ENCODE results near the gene HHIPL2. TPM values are rescaled to one million over a fixed set of nuclear protein-coding genes. Genes with fewer than 3 reads are reported as not detected.
"Not testable (repeated sequence)": the region's sequence is repeated elsewhere in the genome, so short reads cannot be mapped to it uniquely, and the experiment has no call there.

Gene HHIPL2
- total RNA-seq, 2 donors from 2014 or later = 0.32 to 0.56 TPM

DNA sequence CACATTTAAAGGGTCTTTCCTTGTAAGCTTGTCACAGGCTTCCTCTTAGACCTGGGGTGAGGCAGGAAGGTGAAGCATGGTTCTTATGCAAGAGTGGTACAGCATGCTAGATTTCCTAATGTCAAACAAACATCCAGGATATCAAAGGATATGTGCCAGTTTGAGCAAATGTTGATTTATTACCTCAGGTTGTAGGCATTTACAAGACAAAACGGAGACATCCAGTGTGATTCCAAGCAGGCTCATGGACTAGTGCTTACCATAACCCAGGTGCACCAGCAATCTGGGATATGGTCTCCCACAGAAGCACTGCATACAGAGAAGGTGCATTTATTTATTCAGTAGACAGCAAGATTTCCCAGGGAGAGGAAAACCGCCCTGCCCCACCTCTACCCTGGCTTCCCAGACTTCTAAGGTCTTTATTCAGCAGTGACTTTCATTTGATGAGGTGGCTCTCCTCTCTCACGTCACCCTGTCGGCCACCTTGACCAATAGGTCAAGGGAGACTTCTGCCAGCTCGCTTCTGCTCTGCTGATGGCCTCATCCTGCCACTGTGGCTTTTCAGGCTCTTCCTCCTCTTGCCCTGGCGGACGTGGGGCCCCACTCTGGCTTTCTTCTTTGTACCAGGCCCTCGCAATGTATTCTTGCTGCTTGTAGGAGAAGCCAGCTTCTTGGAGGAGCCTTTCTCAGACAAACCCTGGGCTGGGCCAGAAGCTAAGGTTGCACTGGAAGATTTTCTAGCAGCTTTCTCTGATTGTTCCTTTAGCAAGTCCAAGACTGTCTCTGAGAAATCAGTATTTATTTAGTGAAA lies 25.6 kb downstream of the HHIPL2 start:
- no peaks in the 10 kb centered on the region for H3K4me1 Mint-ChIP-seq
- no peak overlapping the region for H3K27ac Mint-ChIP-seq
- H3K27me3 Mint-ChIP-seq = peaks cover 5% of the 10 kb centered on the region
- no peaks in the 10 kb centered on the region for H3K36me3 Mint-ChIP-seq (ENCODE audit: low read depth)
- no peaks in the 10 kb centered on the region for H3K9me3 Mint-ChIP-seq
- no peak for ATAC-seq (replicated peaks)
- H3K4me3 Mint-ChIP-seq = no peak overlapping the region

DNA sequence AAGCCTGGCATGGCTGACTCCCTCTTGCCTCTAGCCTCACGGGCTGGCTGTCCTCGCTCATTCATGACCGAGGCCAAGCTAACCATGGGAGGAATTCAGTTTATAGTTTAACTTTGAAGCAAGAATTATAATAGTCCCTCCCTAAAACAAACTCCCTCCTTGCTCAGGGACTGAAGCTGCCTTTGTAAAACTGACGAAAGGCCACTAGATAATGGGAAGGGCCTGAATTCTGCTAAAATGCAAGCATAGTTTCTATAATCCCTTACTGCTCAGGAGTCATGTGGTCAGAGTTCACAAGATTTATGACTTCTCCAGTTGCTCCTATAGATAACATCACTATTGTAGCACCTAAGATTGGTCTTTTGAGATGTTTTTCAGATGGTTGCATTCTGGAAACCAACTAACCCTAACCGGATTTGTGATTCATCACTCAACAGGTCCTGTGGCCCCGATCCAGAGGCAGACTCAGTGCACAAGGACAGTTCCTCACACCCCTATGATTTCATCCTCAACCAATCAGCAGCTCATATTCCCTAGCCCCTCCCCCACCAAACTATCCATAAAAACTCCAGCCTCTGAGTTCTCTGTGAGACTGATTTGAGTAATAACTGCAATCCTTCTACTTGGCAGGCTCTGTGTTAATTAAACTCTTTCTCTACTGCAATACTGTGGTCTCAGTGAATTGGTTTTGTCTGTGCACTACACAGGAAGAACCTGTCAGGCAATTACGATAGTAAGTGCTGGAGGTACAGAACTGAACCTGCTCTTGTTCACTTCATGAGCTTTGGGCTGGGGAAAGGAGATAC lies 26.4 kb downstream of the HHIPL2 start:
- Mint-ChIP-seq H3K9me3 (no peaks in the 10 kb centered on the region), H3K4me3 (no peak overlapping the region), H3K4me1 (no peaks in the 10 kb centered on the region), H3K36me3 (ENCODE audit: low read depth) (no peaks in the 10 kb centered on the region), H3K27ac (no peak overlapping the region), H3K27me3 (peaks cover 3% of the 10 kb centered on the region)
- no peak for ATAC-seq (replicated peaks)

DNA sequence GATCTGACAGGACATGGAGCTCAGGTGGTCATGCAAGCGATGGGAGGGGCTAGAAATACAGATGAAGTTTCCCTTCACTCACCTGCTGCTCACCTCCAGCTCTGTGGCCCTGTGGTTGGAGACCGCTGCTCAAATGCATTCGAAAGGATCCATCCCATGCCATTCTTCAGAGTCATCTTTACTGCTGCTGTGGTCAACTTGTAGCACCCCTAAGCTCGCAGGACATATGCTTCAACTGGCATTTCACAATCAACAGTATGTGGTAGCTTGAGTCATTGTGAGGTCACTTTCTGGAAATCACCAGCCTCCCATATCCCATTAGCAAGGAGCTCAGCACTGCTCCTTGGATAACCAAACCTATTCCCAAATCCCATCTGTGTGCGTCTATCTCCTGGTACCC lies 58.4 kb downstream of the HHIPL2 start:
- ATAC-seq (replicated peaks); H3K4me3 Mint-ChIP-seq; H3K36me3 Mint-ChIP-seq (ENCODE audit: low read depth); H3K4me1 Mint-ChIP-seq; H3K9me3 Mint-ChIP-seq; H3K27me3 Mint-ChIP-seq; H3K27ac Mint-ChIP-seq: not testable (repeated sequence)

- H3K36me3 Mint-ChIP-seq (ENCODE audit: low read depth); H3K9me3 Mint-ChIP-seq; H3K4me3 Mint-ChIP-seq; ATAC-seq (replicated peaks); H3K27ac Mint-ChIP-seq; H3K27me3 Mint-ChIP-seq; H3K4me1 Mint-ChIP-seq: not testable (repeated sequence)
Measured at GRCh38 chr1:222487774-222488173, 60.1 kb downstream of the HHIPL2 start.

DNA sequence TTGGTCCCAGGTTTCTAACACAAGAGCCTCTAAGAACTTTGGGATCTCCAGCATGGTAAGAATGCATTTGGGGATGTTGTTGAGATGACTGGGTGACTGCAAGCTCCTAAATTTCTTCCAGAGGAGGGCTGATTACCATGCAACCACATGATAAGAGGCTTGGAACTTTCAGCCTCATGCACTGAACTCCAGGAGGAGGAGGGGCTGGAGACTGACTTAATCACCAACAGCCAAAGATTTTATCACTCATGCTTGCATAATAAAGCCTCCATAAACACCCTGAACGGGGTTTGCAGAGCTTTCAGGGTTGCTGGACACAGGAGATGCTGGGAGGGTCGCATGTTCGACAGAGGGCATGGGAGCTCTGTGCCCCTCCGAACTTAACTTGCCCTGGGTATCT lies 63.9 kb downstream of the HHIPL2 start:
- not testable (repeated sequence) for ATAC-seq (replicated peaks); H3K27ac Mint-ChIP-seq; H3K4me1 Mint-ChIP-seq; H3K36me3 Mint-ChIP-seq (ENCODE audit: low read depth); H3K27me3 Mint-ChIP-seq; H3K4me3 Mint-ChIP-seq; H3K9me3 Mint-ChIP-seq

DNA sequence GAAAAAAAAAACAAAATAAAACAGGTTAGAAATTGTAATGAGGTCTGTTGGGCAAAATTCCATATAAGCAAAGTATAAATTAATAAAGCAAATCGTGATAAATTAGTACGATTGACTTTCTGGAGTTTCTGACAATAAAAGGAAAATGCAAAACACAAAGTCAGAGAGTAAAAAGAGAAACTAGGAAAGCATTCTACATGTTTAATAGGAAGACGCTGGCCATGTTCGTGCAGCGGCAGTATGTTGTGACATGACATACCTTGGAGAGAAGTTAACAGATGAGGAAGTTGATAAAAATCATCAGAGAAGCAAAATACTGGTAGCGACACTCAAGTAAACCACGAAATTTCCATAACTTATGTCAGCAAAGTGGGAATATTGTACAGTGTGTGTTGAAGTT lies 68.3 kb downstream of the HHIPL2 start:
- H3K4me1 Mint-ChIP-seq; H3K27ac Mint-ChIP-seq; ATAC-seq (replicated peaks); H3K9me3 Mint-ChIP-seq; H3K27me3 Mint-ChIP-seq; H3K4me3 Mint-ChIP-seq; H3K36me3 Mint-ChIP-seq (ENCODE audit: low read depth): not testable (repeated sequence)

GRCh38 chr1:222476436-222476835 lies 71.5 kb downstream of the HHIPL2 start:
- not testable (repeated sequence) for H3K27ac Mint-ChIP-seq; H3K4me1 Mint-ChIP-seq; H3K36me3 Mint-ChIP-seq (ENCODE audit: low read depth); ATAC-seq (replicated peaks); H3K9me3 Mint-ChIP-seq; H3K27me3 Mint-ChIP-seq; H3K4me3 Mint-ChIP-seq

DNA sequence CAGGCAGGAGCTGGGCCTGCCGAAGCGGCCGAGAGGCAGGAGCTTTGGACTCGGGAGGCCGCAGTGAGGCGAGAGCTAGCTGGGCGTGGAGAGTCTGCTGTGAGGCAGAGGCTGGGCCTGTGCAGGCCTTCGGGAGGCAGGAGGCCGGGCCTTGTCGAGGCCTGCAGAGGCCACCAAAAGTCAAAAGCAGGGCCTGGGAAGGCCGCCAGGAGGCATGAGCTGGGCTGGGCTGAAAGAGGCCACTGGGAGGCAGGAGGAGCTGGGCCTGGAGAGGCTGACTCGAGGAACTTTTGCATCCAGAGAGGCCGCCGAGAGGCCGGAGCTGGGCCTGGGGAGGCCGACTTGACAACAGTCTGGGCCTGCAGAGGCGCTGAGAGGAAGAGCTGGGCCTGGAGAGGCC lies 74.2 kb downstream of the HHIPL2 start:
- not testable (repeated sequence) for H3K4me3 Mint-ChIP-seq; H3K27ac Mint-ChIP-seq; H3K27me3 Mint-ChIP-seq; H3K4me1 Mint-ChIP-seq; H3K36me3 Mint-ChIP-seq (ENCODE audit: low read depth); H3K9me3 Mint-ChIP-seq; ATAC-seq (replicated peaks)

DNA sequence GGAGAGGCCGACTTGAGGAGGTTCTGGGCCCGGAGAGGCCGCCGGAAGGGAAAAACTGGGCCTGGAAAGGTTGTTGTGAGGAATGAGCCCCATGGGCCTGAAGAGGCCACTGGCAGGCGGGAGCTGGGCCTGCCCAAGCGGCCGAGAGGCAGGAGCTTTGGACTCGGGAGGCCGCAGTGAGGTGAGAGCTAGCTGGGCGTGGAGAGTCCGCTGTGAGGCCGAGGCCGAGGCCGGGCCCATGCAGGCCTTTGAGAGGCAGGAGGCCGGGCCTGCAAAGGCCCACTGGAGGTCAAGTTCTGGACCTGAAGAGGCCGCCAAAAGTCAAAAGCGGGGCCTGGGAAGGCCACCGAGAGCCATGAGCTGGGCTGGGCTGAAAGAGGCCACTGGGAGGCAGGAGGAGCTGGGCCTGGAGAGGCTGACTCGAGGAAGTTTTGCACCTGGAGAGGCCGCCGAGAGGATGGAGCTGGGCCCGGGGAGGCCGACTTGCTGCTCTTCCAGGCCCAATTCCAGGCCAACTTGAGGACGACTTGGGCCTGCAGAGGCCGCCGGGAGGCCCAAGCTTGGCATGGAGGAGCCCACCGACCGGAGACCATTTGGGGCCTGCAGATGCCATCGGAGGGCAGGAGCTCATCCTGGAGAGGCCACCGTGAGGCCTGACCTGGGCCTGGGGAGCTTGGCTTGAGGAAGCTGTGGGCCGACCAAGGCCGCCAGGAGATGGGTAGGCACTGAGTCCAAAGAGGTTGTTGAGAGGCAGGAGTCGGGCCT lies 74.9 kb downstream of the HHIPL2 start:
- not testable (repeated sequence) for H3K27me3 Mint-ChIP-seq; H3K4me1 Mint-ChIP-seq; H3K27ac Mint-ChIP-seq; H3K9me3 Mint-ChIP-seq; ATAC-seq (replicated peaks); H3K36me3 Mint-ChIP-seq (ENCODE audit: low read depth); H3K4me3 Mint-ChIP-seq

Other genes with a start within 250 kb of the HHIPL2 start
- gene TAF1A, start 41.8 kb upstream of the HHIPL2 start, total RNA-seq = 10 to 100 TPM; 13.1 to 19.5 TPM
- 10 to 100 TPM; 31.2 to 32.8 TPM for gene MIA3, start 70.0 kb upstream of the HHIPL2 start, total RNA-seq
- 10 to 100 TPM; 51.2 to 54.8 TPM for gene AIDA, start 164.4 kb upstream of the HHIPL2 start, total RNA-seq
- 10 to 100 TPM; 51.7 to 52.3 TPM for gene BROX, start 164.5 kb upstream of the HHIPL2 start, total RNA-seq
- under 1 TPM in 1 of 2 donors, not detected in 1; 0.95 TPM for gene FAM177B, start 189.1 kb upstream of the HHIPL2 start, total RNA-seq

Data from activated T-helper 17 cell treated with anti-CD3 and anti-CD28 coated beads, Interleukin-2, amount 50 U/mL, for 72 hours (primary cell).